Skeletal muscle cell (primary cell): ENCODE data around the gene CCL27.
A peak's percentile ranks its signal among the peaks of the same experiment; 100 is the strongest.

ENCODE experiments used
- DNase-seq: peaks from one replicate; pipeline ENCODE4 v3.0.0-alpha.2; 2010; ENCODE audit warnings: low read depth
- H3K4me3 ChIP-seq: 2 replicates; pipeline ENCODE4 v1.5.1; 2011; ENCODE audit warnings: low read depth, mild to moderate bottlenecking, control low read depth, low read length, moderate library complexity

CCL27 gene

DNA sequence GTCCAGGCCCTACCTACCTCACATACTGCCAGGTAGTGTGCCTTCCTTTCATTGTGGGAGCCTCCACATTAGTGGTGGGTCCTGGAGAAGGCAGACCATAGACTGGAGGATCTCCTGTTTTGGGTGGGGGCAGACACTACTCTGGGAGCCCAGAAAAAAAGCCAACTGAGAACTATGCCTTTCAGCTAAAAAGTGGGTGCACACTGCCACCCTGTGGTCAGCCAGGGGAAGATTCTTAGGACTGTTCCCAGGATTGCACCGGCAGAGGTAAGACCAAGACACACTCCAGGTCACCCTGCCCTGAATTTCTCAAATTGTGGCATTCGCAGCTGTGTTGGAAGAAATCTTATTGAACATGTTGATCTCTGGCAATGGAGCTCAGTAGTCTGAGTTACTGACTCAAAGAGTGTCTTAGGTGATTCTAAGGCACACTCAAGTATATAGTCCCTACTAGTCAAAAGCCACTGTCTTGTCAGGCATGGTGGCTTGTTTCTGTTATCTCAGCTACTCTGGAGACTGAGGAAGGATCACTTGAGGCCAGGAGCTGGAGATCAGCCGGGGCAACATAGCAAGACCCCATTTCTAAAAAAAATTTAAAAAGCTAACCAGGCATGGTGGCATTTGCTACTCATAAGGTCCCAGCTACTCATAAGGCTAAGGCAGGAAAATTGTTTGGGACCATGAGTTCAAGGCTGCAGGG lies 28.5 kb downstream of the CCL27 start:
- no peak overlapping the region for H3K4me3 ChIP-seq
- no peak for DNase-seq

DNA sequence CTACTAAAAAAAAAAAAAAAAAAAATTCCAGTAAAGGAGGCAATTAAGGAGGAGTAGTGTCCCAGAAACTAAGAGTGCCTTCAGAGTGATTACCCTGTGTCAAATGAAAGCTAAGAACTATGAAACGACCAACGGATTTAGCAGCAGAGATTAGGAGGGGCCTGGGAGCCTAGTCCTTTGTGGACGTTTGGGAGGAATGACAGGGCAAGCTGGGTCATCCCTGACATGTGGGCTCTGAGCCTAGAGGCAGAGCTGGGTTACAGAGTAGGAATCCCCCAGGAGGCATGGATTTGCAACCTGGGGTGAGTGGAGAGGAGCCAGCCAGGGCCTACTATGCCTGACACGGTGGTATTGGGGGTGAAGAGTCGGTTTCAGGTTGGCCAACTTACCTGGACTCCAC lies 29.3 kb downstream of the CCL27 start:
- DNase-seq = no peak
- no peak overlapping the region for H3K4me3 ChIP-seq

DNA sequence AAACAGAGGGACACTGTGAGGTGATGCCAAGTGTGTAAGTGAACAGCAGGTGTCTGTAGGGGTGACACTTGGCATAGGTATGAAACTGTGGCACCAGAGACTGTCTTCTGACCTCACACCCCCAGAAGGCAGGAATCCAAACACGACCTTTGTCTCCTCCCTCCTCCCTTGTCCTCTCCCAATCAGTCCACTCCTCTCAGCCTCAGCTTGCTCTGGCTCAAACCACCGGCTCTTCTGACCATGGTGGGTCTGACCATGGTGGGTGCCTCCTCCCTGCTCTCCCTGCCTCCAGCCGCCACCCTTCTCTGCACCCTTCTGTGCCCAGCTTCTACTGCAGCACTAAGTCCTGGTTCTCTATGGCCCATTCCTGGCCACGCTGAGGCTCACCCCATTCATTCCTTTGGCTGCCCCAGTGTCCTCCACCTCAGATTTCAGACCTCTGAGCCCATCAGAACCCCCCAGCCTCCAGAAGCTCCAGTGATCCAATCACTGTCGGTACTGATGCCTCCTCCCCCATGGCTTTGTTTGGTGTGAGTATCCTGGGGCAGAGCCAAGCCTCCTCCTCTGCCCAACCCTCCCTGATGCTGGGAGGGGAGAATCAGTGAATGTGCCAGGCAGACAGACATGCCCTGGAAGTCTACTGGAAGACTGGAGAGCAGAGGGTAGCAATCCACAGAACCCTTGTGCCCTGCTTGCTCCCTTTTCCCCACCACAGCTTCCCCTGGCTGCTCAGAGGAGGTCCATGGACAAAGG lies 31.9 kb downstream of the CCL27 start:
- no peak for DNase-seq
- H3K4me3 ChIP-seq = no peak overlapping the region

DNA sequence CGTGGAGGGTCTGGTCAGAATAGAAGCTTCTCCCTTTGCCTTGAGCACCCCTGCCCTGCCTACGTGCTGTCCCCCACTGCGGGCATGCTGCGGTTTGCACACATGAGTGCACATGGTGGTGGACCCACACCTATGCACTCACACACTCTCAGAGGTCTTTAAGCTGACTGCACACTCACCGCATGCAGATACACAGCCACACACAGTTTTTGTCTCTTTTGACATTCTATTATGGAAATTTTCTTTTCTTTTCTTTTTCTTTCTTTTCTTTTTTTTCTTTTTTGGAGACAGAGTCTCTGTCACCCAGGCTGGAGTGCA lies 33.0 kb downstream of the CCL27 start:
- no peak overlapping the region for H3K4me3 ChIP-seq
- DNase-seq = no peak

DNA sequence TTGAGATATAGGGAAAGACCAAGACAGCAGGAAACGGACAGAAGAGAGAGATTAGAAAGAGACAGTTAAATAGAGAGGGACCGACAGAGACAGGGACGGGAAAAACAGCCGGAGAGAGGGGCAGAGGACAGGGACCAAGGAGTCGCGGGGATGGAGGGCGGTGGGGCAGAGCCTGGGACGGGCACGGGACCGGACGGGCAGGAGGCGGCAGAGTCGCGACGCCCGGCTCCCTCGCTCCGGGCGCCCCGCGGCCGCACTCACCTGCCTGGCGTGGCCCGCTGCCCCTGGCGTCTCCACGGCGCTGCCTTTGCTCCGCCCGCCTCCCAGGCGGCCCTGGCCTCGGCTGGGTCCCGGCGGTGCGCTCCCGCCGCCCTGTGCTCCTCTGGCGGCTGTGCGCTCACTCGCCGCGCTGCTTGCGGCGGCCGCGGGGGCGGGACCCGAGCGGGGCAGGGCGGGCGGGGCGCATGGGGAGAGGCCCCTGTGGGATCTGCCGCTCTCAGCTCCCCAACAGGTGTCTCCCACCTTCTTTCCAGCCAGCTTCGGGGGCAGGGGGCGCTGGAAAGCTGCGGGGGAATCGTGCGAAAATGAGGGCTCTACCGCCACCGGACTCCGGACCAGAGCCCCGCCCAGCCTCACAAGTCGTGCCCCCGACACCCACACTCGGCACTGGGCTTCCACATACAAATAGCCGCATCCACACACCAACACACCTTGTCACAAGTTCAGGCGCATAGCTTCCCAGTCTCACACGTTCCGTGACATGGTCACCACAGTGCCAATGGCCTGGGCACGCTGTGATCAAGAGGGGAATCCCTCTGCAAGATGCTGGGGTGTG lies 33.6 kb downstream of the CCL27 start, which contains the start of gene ARID3C:
TSS of gene ARID3C (minus strand) at position 411 of the 835 bp plus-strand sequence. CDS start 1,052 bp downstream, outside the sequence.
- DNase-seq = no peak
- H3K4me3 ChIP-seq = peak within 1 kb of the TSS; percentile 36

DNA sequence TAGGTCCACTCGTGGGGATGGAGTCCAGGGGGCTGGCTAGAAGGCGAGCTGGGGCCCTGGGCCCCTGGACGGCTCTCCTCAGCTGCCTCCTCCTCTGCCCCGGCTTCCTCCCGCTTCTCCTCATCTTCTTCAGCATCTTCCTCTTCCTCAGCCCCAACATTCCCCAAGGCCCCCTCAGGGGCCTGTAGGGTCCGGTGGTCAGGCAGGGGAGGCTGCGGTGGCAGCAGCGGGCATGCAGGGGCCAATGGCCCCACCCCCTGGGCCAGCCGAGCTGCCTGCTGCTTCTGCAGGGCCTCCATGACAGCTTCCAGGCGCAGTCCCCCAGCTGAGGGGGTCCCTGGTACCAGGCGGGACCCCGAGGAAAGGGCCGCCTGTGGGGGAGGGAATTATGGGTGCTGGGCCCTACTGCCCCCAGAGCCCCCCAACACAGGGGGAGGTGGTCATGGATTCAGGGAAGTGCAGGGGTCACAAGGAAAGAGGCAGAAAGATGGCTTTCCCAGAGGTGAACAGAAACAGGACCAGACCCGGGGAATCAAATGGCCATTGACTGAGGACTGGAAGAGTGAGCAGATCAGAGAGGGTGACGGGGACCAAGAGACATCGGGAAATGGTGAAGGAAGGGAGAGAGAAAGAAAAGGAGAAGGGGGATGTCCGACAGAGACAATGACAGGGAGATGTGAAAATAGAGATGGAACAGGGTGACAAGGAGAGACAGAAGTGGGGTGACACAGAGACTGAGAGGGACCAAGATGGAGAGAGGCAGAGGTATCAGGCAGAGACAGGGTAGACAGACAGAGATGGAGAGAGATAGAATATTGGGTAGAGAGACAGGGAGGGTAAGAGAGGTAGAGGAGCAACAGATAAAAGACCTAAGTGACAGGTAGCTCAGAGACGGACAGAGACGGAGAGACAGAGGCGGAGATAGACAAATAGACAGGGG lies 34.5 kb downstream of the CCL27 start:
- peak overlapping the region; percentile 36 for H3K4me3 ChIP-seq

DNA sequence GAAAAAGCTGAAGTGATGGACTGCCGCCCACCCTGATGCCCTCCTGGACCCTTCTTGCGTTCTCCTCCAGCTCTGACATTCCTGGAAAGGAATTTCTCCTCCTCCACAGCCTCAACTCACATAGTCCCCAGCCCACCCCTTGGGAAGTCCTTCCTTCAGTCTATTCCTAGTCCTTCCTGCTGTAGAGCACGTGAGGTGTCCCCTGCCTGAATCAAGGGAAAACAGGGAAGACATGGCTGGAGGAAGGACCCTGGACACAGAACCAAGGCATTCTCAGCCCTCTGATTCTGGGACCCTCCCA lies 37.3 kb downstream of the CCL27 start:
- H3K4me3 ChIP-seq = no peak overlapping the region
- DNase-seq = no peak

More for the DNA sequence above, 34.5 kb downstream of the CCL27 start:
- DNase-seq = no peak

DNA sequence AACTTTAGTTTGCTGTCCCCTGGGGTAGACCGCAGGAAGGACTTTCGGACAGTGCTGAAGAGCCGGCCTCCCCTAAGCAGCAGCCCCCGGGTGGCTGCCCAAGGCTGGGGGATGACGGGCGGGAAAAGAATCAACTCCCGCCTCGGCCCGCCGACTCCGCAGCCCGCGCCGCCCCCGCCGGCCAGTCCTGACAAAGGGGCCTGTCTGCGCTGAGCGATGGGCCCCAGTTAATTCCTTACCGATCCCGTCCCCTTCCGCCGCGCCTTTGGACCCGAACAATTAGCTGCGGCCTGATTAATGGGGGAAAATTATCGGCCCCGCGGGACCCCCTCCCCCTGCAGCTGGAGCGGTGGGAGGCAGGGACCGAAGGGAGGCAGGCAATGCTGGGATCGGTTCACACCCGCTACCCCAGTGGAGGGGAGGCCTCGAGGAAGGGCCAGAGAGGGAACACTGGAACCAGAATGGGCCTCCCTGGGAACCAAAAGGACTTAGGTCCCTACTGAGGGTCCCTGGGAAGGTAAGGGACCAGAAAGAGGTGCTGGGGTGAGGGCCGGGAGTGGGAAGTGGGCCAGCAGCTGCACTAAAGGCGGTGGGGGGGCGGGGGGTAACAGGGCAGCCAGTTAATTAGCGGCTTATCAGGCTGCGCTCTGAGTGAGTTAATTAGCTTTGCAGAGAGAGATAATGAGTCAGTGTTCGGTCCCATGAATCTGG lies 37.8 kb downstream of the CCL27 start:
- H3K4me3 ChIP-seq = no peak overlapping the region
- DNase-seq = no peak

DNA sequence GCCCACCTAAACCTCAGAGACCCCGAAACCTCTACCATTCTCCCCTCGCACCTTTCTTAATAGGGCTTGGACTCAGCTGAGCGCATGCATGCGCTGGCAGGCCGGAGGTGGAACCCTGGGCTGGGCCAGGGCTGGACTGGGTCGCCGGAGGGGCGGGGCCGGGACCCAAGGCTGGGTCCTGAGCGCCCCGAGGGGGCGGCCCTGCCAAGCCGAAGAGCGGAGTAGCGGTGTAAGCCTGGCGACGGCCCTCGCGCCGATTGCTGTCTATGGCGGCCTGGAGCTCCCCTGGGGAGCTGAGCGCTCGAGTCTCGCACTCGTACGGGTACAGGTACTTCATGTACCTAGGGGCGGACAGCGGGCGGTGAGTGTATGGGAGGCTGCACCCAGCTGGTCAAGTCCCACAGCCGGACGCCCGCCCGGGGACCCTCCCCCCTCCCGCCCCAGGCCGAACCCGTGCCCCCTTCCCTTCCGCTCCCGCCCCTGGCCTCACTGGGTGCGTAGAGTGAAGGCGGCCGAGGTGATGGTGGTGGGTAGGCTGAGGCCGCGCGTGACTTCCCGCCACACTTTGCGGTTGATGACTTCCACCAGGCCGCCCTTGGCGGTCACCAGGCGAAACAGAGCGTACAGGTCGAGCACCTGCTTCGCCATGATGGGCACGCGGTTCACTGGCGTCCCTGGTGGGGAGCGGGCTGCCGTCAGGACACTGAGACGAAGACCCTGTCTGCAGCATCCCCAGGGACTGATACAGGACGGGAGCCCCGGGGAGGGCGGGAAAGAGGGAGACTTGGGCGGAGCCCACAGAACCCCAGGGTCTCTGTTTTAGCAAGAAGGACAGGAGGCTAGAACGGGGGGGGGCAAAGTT lies 38.9 kb downstream of the CCL27 start:
- H3K4me3 ChIP-seq = no peak overlapping the region
- DNase-seq = no peak

DNA sequence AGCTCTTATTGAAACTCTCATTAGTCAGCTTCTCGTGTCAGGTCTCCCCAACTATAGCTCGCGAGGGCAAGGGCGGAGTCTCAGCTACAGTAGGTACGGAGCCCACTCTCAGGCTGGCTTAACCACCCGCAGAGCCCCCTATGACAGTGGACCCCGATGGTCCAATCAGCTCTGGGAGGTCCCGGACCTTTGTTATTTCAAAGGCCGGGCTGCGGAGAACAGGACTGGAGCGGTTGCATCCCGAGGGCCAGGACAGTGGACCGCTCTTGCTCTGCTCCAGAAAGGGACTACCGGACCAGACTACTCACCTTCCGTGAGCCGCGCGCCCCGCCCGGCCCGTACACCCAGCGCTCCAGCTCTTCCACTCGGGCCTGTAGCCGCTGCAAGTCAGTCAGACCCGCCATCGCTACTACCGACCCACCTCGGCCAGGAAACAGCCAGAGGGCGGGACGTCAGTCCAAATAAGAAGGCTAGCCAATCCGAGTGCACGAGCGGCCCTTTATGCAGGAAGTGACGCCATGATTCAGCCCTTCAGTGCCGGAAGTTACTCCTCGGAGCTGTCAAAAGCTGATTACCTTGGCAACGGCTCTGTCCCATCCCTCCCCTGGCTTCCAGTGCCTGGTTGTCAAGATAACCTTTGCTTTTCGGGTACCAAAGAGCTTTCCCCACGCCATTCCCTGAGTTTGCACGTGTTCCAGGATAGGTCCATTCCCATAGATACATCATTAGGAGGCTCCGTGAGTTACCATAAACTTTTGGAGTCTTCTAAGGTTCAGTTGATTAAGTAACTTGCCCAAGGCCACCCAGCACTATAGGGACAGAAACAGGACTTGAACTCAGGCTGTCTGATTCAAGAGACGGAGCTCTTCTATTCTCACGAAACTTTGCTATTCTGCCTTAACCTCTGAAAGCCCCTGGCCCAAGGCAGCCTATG lies 42.1 kb downstream of the CCL27 start, which contains the start of gene DCTN3:
TSS of gene DCTN3 (minus strand) at position 435 of the 934 bp plus-strand sequence. CDS start at position 404, 31 bp downstream.
- peak; percentile 78 for DNase-seq
- H3K4me3 ChIP-seq = peak within 1 kb of the TSS; percentile 85

DNA sequence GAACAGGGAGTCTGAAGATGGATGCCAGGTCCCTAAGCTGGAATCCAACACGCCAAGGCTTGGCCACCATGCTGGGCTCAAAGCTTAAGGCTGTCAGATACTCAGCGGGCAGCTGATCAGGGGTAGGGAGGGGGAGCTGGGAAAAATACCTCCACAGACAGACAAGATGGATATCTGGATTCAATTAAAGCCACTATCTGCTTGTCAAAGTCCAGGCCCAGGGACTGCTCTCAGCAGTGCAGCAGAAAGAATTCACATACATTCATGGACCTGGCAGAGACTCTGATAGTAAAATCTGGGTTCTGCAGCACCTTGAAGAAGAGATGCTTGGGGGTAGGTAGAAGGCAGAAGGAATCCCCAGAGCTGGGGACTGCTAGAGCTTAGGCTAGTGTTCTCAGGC lies 47.3 kb downstream of the CCL27 start:
- no peak overlapping the region for H3K4me3 ChIP-seq
- no peak for DNase-seq

DNA sequence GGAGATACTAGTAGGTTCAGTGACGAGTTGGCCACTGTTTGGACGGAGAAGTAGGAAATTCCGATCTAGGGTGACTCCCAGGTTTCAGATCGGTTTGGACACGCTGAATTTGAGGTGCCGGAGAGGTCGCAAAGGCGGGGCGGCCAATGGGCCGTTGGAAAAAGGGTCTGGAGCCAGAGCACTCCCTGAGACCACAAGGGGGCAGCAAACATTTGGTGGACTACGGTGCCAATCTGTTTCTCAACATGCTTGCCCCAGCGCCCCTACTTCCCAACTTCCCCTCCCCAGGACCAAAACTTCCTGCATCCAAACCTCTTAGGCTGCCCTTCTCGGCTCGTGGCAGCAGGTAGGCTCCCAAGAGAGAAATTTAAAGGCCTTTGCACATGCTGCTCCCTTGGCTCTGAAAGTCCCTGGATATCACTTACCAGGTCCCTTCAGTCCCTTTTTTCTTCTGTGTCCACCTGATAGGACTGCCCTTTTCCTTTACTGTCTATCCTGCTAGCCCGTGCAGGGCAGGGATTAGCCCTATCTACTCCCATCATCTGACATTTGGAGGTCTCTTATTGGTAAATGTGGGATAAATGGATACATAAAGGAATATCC lies 49.6 kb downstream of the CCL27 start:
- DNase-seq = no peak
- H3K4me3 ChIP-seq = peak overlapping the region; percentile 71
